Dendritic cell treated with granulocyte-macrophage colony-stimulating factor and Interleukin-4, amounts not matched to agents 40 ng/mL and 50 ng/mL, for 4 days (primary cell): ENCODE data around the gene NR3C2.

Source experiments
- H3K27ac Mint-ChIP-seq: one replicate; pipeline ENCODE4 v1.8.0; 2022; ENCODE audit warnings: mild to moderate bottlenecking, mixed read lengths
- H3K27me3 Mint-ChIP-seq: one replicate; pipeline ENCODE4 v1.8.0; 2022; ENCODE audit warnings: mild to moderate bottlenecking, mixed read lengths
- H3K36me3 Mint-ChIP-seq: one replicate; pipeline ENCODE4 v1.8.0; 2022; ENCODE audit warnings: low read depth, mixed read lengths
- H3K4me1 Mint-ChIP-seq: one replicate; pipeline ENCODE4 v1.8.0; 2022; ENCODE audit warnings: low read depth, mixed read lengths
- H3K4me3 Mint-ChIP-seq: one replicate; pipeline ENCODE4 v1.8.0; 2022; ENCODE audit warnings: mild to moderate bottlenecking, moderate library complexity, mixed read lengths
- H3K9me3 Mint-ChIP-seq: one replicate; pipeline ENCODE4 v1.8.0; 2022; ENCODE audit warnings: mixed read lengths
- intact Hi-C: fragments of 100-400 bp; cut with micrococcal nuclease; formaldehyde crosslinking; loops from one replicate; pipeline ENCODE4 v1.15.0; 2022

NR3C2 gene

DNA sequence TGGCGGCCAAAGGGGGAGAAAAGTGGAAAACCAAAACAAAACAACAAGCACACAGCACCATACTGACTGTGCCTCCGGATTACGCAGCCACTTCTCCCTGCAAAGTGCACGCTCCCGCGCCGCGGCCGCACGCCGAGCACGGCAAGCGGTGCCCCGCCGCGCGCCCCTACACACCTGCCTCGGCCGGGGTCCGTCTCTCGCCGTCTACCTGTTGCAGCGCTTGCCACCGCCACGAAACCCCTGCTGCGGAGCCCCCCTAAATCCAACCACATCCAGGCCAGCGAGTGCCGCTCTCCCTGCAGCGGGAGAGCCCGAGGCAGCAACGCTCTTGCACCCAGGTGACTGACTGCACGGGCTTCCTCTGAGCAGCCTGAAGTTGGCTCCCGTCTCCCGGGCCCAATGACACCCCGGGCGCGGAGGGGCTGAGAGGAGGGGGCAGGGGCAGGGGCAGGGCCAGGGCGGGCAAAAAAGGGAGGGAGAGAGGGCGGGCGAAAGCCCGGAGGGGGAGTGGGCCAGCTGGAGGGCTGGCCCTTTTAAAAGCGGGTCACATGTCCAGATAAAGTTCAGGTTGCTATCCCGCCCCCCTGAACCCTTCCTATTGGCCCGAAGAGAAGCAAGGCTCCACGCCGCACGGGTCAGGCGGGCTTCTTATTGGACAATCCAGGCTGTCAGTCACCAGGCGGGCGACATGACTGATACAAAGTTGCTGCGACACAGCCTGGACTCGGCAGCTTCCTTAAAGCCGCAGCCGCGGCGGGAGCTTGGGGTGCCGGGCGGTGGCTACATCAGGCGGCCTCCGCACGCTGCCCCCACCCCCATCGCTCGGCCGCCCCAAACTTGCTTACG is at the start of gene NR3C2:
Gene NR3C2, minus strand, starts transcription at position 429 of the 846 bp plus-strand sequence.
- Mint-ChIP-seq H3K27me3 (peaks cover 77% of the 10 kb centered on the region), H3K9me3 (no peaks in the 10 kb centered on the region), H3K36me3 (peaks cover 13% of the 10 kb centered on the region), H3K27ac (peak within 1 kb of the TSS; percentile 94), H3K4me3 (peak within 1 kb of the TSS; percentile 98), H3K4me1 (peaks cover 34% of the 10 kb centered on the region)
- intact Hi-C loops = no loop called here

DNA sequence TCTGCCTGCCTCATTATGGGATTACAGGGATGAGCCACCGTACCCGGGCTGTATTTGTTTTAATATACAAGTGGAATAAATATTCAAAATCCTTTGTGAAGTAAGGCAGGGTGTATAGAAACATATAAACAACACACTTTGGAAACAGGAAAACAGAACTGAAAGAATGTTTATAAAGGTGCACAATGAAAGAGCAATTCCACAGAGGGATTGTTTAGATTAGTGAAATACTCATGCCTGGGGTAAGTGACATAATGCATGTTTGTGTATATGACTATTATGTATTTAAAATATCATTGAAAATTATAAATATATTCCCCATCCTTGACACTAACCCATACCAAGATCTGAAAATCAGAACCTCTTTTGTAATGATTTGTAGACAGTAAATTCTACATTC is 45.0 kb upstream of the NR3C2 start:
- no peaks in the 10 kb centered on the region for H3K36me3 Mint-ChIP-seq
- H3K4me1 Mint-ChIP-seq = no peaks in the 10 kb centered on the region
- no peaks in the 10 kb centered on the region for H3K27me3 Mint-ChIP-seq
- no peak overlapping the region for H3K4me3 Mint-ChIP-seq
- intact Hi-C loops = no loop called here
- no peak overlapping the region for H3K27ac Mint-ChIP-seq
- H3K9me3 Mint-ChIP-seq = no peaks in the 10 kb centered on the region

DNA sequence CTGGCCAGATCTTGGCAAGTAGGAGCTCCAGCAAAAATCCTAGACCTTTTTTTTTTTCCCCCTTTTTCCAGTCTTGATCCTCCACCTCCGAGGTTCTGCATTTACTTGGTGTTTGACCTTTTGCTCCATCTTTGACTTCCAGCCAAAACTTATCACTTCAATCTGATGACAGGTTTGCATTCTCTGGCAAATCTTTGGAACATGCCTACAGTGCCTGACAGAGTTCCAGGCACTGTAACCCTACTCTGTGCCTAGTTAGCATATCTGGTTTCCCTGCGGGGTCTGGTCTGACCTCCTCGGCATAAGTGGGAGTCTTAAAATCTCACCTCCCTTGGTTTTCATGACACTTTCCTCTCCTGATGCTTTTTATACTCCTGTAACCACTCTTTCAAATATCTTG is 39.4 kb upstream of the NR3C2 start:
- no peak overlapping the region for H3K4me3 Mint-ChIP-seq

DNA sequence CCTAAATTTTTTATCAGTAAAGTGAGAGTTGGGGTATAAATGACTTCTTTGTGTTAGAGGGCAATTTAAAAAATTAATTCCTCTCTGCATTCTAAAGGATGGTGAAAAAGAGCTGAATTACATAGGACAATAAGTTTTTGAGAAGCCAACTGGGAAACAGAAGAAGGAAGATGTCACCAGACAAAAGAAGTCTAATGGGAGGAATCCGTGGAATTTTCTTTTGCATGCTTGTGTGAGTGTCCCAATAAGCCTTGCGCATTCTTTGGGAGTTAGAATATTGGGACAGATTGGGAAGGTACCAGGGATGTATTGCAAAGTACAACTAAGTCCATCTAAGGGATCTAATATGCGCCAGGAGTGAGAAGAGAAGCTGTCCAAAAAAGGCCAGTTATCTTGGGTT is 35.1 kb upstream of the NR3C2 start:
- Mint-ChIP-seq H3K27me3 (no peaks in the 10 kb centered on the region), H3K9me3 (no peaks in the 10 kb centered on the region), H3K27ac (no peak overlapping the region), H3K4me3 (no peak overlapping the region), H3K4me1 (no peaks in the 10 kb centered on the region), H3K36me3 (no peaks in the 10 kb centered on the region)
- intact Hi-C loops = no loop called here

More for the DNA sequence above, 39.4 kb upstream of the NR3C2 start:
- Mint-ChIP-seq H3K27me3 (no peaks in the 10 kb centered on the region), H3K4me1 (no peaks in the 10 kb centered on the region), H3K36me3 (no peaks in the 10 kb centered on the region), H3K27ac (no peak overlapping the region), H3K9me3 (no peaks in the 10 kb centered on the region)
- intact Hi-C loops = no loop called here

DNA sequence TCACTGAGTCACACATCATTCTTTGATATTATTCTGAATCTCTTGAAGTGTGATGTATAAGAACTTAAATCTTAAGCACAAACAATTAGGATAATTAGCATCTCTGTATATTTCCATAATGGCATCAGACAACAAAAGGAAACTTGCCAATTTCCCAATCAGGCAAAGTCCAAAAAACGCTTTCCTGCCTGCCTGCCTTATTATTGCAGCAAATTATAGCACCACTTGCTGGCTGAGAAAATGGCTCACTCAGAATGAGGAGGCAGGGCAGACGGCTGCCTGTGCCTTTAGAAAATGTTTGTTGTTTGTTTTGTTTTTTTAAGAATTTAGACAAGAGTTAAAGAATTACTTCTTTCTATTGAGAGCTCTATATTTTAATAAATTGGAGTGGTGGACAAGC is 27.7 kb upstream of the NR3C2 start:
- H3K36me3 Mint-ChIP-seq = no peaks in the 10 kb centered on the region
- no peaks in the 10 kb centered on the region for H3K9me3 Mint-ChIP-seq
- intact Hi-C loops = no loop called here
- no peaks in the 10 kb centered on the region for H3K27me3 Mint-ChIP-seq
- no peak overlapping the region for H3K27ac Mint-ChIP-seq
- no peak overlapping the region for H3K4me3 Mint-ChIP-seq
- H3K4me1 Mint-ChIP-seq = no peaks in the 10 kb centered on the region

DNA sequence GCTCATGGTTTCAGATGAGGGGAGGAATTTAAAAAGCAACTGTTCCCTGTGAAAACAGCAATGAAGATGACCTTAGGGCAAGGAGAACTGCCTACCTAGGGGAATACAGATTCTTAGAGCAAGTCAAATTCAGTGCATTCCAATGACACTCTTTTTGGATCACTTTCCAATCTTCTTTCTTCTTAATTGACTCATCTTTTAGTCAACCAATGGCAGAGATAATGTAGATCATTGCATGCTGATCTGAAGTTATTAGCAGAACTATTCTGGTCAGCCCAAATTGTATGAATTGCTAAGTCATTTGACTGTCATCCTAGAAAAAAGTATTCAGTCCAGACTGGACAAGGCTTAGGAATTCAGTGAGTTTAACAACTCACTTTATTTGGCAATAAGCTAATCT is 12.6 kb upstream of the NR3C2 start:
- Mint-ChIP-seq H3K27ac (no peak overlapping the region), H3K27me3 (peaks cover 17% of the 10 kb centered on the region), H3K4me3 (no peak overlapping the region), H3K36me3 (no peaks in the 10 kb centered on the region), H3K4me1 (no peaks in the 10 kb centered on the region), H3K9me3 (no peaks in the 10 kb centered on the region)
- intact Hi-C loops = no loop called here

DNA sequence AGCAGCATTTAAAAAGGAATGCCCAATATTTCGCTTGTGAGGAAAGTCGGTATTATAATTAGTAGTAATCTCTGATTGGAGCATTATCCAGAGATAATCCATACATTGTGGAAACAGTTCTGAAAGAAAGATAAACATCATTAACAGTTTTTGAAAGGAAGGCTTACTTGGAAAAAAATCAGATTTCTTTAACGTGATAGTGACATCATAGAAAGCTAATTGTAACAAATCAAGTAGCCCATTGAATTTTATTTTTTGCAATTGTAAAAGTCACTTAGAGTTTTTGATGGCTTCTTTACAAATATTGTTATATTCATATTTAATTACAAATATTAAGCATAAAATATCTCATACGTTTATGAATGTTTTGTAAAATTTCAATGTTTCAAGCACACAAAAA is 11.6 kb upstream of the NR3C2 start:
- Mint-ChIP-seq H3K4me1 (no peaks in the 10 kb centered on the region), H3K27me3 (peaks cover 18% of the 10 kb centered on the region), H3K4me3 (no peak overlapping the region), H3K27ac (no peak overlapping the region), H3K9me3 (no peaks in the 10 kb centered on the region), H3K36me3 (no peaks in the 10 kb centered on the region)
- intact Hi-C loops = no loop called here

DNA sequence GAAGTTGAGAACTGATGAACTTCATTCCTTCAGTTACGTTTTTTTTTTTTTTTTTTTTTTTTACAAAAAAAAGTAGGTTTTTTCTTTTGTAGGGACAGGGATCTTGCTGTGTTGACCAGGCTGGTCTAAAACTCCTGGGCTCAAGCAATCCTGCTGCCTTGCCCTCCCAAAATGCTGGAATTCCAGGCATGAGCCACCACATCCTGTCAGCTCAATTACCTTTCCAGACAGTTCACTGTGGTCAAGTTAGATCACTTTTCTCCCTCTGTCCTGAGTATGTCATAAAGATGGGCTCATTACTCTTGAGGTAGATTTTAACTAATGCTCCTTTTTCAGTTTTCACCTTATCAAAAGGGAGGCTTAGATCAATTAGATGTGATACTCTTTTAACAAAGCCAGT is 10.8 kb upstream of the NR3C2 start:
- Mint-ChIP-seq H3K9me3 (no peaks in the 10 kb centered on the region), H3K27me3 (peaks cover 19% of the 10 kb centered on the region), H3K27ac (no peak overlapping the region), H3K4me1 (no peaks in the 10 kb centered on the region), H3K4me3 (no peak overlapping the region), H3K36me3 (no peaks in the 10 kb centered on the region)
- intact Hi-C loops = no loop called here

DNA sequence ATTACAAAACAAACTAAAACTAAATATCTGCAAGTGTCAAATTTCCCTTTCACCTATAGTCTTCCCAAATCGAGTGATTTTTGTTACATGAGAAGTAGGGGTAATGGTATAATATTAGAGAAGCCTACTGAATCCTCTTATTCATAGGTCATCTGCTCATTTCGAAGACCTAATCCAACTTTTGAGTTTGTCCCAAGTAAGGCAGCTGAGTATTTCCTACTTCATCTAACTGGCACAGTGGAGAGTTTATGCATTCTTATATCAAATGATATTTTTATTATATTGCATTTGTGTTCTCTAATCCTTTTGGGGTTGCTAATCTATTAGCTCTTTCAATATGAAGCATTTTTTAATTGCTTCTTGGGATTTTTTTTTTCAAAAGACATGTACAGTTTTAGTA is 7.7 kb upstream of the NR3C2 start:
- H3K27ac Mint-ChIP-seq = no peak overlapping the region
- intact Hi-C loops = no loop called here
- H3K36me3 Mint-ChIP-seq = no peaks in the 10 kb centered on the region
- H3K9me3 Mint-ChIP-seq = no peaks in the 10 kb centered on the region
- no peak overlapping the region for H3K4me3 Mint-ChIP-seq
- H3K27me3 Mint-ChIP-seq = peaks cover 38% of the 10 kb centered on the region
- H3K4me1 Mint-ChIP-seq = peaks cover 9% of the 10 kb centered on the region

DNA sequence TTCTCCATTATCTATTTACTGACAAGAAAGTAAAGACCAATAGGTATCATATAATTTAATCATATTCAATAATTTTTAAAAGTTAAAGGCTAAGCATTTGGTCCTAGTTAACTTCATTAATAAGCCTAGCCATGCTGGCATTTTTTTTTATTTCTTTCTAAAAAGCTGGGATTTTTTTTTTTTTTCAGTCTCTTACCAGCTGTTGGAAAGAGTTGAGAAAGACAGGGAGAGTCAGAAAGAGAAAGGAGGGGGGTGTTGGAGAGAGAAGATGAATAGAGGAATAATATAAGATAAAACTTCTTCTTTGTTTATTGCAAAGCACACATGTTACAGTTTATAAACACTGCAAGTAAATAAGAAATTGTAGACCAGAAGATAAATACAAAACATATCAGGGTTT is 5.9 kb upstream of the NR3C2 start:
- Mint-ChIP-seq H3K9me3 (no peaks in the 10 kb centered on the region), H3K36me3 (no peaks in the 10 kb centered on the region), H3K27me3 (peaks cover 52% of the 10 kb centered on the region), H3K4me1 (peaks cover 19% of the 10 kb centered on the region), H3K27ac (no peak overlapping the region), H3K4me3 (no peak overlapping the region)
- intact Hi-C loops = no loop called here

DNA sequence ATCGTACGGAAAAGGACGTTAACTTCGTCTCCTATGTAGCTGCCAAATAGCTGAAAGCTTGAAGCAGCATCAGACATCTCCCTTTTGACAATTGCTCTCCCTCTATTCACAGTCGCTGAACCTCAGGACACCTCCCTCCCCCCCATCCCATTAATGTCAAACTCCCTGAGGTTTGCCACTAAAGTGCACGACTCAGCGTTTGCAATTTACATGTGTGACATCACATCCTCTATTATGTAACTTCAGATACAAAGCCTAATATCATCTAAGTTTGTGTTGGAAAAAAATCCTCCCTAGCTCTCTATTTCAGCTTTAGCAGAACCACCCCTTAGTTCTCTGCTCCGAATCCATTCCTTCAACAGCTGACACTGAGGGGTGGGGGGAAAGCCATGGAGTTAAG is 5.5 kb upstream of the NR3C2 start:
- Mint-ChIP-seq H3K27me3 (peaks cover 57% of the 10 kb centered on the region), H3K27ac (no peak overlapping the region), H3K9me3 (no peaks in the 10 kb centered on the region), H3K36me3 (peaks cover 3% of the 10 kb centered on the region), H3K4me3 (no peak overlapping the region), H3K4me1 (peaks cover 19% of the 10 kb centered on the region)
- intact Hi-C loops = no loop called here

DNA sequence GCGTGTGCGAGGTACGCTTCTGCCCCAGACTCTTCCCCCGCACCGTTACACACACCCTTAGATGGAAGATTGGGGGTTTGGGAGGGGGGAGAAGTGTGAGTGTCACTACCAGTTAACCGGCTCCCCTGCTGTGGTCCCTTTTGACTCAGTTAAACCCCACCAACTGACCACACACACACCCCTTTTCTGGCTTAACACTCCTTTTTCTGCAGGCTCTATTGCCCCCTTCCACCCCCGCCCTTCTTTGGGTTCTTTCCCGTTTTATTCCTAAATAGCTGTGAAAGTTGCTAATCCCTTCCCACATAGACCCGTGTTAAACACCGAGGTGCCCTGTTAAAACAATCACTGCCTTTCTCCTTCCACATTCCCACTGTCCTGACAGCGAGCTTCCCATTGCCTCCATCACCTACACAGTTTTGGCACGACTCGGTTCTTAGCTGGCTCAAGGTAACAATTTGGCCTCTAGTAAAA is 3.7 kb upstream of the NR3C2 start:
- H3K36me3 Mint-ChIP-seq = peaks cover 13% of the 10 kb centered on the region
- H3K4me1 Mint-ChIP-seq = peaks cover 32% of the 10 kb centered on the region
- intact Hi-C loops = no loop called here
- no peak overlapping the region for H3K27ac Mint-ChIP-seq
- H3K27me3 Mint-ChIP-seq = peaks cover 66% of the 10 kb centered on the region
- no peaks in the 10 kb centered on the region for H3K9me3 Mint-ChIP-seq
- peak overlapping the region; percentile 69 for H3K4me3 Mint-ChIP-seq

DNA sequence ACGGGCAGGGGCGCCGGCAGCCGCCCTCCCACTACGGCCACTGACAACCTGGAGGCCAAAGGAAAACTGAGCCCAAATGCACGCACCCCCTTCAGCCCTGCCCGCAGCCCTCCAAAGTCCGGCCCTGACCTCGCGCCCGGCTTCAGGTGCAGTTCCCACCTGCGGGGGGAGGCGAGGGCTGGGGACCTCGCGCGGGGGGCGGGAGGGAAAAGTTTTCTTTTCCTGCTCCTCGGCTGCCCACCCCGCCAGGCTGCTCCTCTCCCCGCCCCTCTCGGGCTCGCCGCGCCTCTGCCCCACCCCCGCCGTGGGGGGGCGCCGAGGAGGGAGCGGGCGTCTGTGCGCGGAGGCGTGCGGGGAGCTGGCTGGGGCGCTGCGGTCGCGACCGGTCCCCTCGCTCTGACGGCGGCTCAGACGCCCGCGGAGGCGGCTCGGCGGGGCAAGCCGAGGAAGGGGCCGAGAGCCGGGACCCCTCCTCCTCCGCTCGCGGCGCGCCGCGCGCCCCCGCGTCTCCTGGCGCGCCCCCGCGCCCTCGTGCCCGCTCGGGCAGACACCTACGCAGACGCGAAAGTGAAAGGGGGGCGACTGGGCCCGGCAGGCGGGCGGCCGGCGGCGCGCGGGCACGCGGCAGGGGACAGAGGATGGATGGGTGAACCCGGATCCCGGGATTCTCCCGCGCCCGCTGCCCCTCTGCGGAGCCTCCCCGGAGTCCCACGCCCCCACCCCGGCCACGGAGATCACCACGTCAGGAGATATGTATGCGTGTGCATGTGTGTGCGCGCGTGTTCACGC is 3.1 kb upstream of the NR3C2 start:
- Mint-ChIP-seq H3K27ac (no peak overlapping the region), H3K4me1 (peaks cover 34% of the 10 kb centered on the region), H3K4me3 (peak overlapping the region; percentile 69), H3K9me3 (no peaks in the 10 kb centered on the region), H3K36me3 (peaks cover 13% of the 10 kb centered on the region), H3K27me3 (peaks cover 72% of the 10 kb centered on the region)
- intact Hi-C loops = no loop called here

DNA sequence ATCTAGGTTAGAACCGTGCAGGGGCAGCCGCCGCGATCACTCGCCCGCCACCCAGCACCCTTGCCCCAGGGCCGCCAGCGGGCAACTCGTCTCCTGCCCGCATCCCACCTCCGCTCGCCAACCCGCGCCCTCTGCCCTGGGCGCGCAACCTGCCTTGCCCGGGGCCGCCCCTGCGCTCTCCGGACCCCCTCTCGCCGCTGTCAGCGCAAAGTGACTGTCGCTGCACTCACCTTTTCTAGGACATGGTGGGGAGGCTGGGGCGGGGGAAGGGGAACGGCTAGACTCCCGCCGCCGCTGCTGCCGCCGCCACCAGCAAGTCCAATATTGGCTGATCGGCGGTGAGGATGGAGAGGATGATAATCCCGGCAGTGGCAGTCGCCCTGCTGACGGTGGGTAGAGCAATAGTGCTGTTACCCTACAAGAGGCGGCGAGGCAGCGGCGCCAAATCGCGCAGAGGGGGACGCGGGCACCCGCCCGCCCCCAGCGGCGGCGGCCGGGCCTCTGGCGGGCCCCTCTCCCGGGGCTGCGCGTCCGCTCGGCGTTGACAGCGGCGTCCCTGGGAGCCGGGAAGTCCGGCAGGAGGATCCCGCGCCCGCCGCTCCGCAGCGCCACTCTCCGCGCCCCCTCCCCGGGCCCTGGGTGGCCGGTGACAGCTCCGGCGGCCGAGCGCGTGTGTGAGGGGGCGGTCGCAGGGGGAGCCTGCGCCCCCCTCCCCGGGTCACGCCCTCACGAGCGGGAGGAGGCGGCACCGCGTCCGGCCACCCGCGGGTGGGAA is 2.3 kb upstream of the NR3C2 start:
- intact Hi-C loops = no loop called here
- no peaks in the 10 kb centered on the region for H3K9me3 Mint-ChIP-seq
- H3K36me3 Mint-ChIP-seq = peaks cover 13% of the 10 kb centered on the region
- H3K27ac Mint-ChIP-seq = no peak overlapping the region
- peaks cover 34% of the 10 kb centered on the region for H3K4me1 Mint-ChIP-seq
- peaks cover 78% of the 10 kb centered on the region for H3K27me3 Mint-ChIP-seq
- peak overlapping the region; percentile 98 for H3K4me3 Mint-ChIP-seq
